ENCODE measurements around the gene TEAD3.

- TF ChIP-seq, protein P1, sequence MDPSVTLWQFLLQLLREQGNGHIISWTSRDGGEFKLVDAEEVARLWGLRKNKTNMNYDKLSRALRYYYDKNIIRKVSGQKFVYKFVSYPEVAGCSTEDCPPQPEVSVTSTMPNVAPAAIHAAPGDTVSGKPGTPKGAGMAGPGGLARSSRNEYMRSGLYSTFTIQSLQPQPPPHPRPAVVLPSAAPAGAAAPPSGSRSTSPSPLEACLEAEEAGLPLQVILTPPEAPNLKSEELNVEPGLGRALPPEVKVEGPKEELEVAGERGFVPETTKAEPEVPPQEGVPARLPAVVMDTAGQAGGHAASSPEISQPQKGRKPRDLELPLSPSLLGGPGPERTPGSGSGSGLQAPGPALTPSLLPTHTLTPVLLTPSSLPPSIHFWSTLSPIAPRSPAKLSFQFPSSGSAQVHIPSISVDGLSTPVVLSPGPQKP (IDR thresholded peaks at IDR 0.05; ENCODE audit: borderline replicate concordance, low read depth, low read length), result no peak
- TF ChIP-seq, protein P2, sequence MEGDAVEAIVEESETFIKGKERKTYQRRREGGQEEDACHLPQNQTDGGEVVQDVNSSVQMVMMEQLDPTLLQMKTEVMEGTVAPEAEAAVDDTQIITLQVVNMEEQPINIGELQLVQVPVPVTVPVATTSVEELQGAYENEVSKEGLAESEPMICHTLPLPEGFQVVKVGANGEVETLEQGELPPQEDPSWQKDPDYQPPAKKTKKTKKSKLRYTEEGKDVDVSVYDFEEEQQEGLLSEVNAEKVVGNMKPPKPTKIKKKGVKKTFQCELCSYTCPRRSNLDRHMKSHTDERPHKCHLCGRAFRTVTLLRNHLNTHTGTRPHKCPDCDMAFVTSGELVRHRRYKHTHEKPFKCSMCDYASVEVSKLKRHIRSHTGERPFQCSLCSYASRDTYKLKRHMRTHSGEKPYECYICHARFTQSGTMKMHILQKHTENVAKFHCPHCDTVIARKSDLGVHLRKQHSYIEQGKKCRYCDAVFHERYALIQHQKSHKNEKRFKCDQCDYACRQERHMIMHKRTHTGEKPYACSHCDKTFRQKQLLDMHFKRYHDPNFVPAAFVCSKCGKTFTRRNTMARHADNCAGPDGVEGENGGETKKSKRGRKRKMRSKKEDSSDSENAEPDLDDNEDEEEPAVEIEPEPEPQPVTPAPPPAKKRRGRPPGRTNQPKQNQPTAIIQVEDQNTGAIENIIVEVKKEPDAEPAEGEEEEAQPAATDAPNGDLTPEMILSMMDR (conservative IDR thresholded peaks at IDR 0.05; ENCODE audit: low read depth, low read length), result no peak
- TF ChIP-seq POLR2A (IDR thresholded peaks at IDR 0.05; ENCODE audit: low read depth, low read length) (no peak), RAD21 (IDR thresholded peaks at IDR 0.05; ENCODE audit: low read length) (no peak), MXI1 (IDR thresholded peaks at IDR 0.05; ENCODE audit: borderline replicate concordance, low read depth, low read length) (no peak), RFX5 (IDR thresholded peaks at IDR 0.05; ENCODE audit: low read depth, low read length) (no peak), CEBPB (IDR thresholded peaks at IDR 0.05; ENCODE audit: low read depth, low read length) (no peak), MAZ (IDR thresholded peaks at IDR 0.05; ENCODE audit: borderline replicate concordance, low read depth, low read length) (no peak)
- TF ChIP-seq, protein P3, sequence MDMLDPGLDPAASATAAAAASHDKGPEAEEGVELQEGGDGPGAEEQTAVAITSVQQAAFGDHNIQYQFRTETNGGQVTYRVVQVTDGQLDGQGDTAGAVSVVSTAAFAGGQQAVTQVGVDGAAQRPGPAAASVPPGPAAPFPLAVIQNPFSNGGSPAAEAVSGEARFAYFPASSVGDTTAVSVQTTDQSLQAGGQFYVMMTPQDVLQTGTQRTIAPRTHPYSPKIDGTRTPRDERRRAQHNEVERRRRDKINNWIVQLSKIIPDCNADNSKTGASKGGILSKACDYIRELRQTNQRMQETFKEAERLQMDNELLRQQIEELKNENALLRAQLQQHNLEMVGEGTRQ (IDR thresholded peaks at IDR 0.05; ENCODE audit: low read depth, low read length), result no peak
These were observed 64.6 kb downstream of the TEAD3 start for GRCh38 chr6:35432291-35432690.
